Effector CD4-positive, alpha-beta T cell (primary cell): ENCODE measurements around the gene NECTIN2.
"Not testable (repeated sequence)": the region's sequence is repeated elsewhere in the genome, so short reads cannot be mapped to it uniquely, and the experiment has no call there.

Experiments used
- DNase-seq: peaks from one replicate; pipeline ENCODE4 v3.0.0-alpha.2; 2020

Gene NECTIN2

DNA sequence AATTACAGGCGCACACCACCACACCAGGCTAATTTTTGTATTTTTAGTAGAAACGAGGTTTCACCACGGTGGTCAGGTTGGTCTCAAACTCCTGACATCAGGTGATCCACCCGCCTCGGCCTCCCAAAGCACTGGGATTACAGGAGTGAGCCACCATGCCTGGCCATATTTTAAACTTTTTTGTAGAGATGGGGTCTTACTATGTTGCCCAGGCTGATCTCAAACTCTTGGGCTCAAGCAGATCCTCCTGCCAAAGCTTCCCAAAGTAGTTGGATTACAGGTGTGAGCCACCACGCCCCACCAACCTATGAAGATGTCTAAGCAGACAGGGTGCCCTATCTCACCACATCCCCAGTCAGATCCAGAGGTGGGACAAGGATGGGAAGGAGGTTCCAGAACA is 65.8 kb downstream of the NECTIN2 start:
- DNase-seq, result not testable (repeated sequence)

DNA sequence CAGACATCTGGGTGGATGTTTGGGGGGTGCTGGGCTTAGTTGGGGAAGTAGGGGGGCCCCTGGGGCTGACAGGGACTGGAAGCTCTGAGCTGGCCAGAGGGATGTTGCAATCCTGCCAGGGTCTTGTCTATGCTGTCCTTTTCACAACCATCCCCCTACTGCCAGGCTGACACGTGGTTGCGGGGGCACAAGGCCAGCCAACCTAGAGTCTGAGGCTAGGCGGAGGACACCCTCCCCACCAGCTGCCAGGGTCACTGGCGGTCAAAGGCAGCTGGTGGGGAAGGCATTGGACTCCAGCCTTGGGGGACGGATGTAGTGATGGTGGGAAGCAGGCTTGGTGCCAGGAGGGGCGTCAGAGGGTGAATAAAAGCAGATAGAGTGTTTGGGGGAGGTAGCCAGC is 66.8 kb downstream of the NECTIN2 start:
- no peak for DNase-seq

DNA sequence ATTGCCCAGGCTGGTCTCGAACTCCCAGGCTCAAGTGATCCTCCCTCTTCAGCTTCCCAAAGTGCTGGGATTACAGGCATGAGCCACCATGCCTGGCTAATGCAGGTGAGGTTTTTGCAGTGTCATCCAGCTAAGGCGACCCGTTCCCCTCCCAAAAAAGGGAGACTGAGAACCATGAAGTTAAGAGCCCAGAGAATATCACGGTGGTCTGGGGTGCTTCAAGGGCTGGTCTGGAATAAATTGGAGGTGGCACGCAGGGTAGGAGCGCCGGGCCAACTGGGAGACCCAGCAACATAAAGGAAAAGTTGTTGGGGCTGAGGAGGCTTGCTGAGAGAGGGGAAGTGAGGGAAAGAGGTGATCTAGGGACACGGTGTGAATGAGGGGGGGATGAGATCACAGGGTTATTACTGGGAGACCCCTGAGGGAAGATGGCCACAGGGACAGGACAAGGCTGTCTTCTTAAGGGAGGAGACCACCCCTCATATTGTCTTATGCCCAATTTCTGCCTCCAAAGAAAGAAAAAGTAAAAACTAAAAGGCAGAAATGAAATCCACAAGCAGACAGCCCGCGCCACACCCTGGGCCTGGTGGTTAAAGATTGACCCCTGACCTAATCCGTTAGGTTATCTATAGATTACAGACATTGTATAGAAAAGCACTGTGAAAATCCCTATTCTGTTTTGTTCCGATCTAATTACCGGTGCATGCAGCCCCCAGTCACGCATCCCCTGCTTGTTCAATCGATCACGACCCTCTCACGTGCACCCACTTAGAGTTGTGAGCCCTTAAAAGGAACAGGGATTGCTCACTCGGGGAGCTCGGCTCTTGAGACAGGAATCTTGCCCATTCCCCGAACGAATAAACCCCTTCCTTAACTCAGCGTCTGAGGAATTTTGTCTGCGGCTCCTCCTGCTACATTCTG is 67.7 kb downstream of the NECTIN2 start:
- DNase-seq, result not testable (repeated sequence)

- DNase-seq, result peak; percentile 63
Observed at GRCh38 chr19:44914433-44915206, 68.5 kb downstream of the NECTIN2 start, which contains the start of gene APOC1. Gene APOC1, plus strand, starts transcription at chr19:44914608. Its CDS starts 284 bp downstream, at chr19:44914892.

GRCh38 chr19:44924243-44924725 is 78.2 kb downstream of the NECTIN2 start:
- no peak for DNase-seq

DNA sequence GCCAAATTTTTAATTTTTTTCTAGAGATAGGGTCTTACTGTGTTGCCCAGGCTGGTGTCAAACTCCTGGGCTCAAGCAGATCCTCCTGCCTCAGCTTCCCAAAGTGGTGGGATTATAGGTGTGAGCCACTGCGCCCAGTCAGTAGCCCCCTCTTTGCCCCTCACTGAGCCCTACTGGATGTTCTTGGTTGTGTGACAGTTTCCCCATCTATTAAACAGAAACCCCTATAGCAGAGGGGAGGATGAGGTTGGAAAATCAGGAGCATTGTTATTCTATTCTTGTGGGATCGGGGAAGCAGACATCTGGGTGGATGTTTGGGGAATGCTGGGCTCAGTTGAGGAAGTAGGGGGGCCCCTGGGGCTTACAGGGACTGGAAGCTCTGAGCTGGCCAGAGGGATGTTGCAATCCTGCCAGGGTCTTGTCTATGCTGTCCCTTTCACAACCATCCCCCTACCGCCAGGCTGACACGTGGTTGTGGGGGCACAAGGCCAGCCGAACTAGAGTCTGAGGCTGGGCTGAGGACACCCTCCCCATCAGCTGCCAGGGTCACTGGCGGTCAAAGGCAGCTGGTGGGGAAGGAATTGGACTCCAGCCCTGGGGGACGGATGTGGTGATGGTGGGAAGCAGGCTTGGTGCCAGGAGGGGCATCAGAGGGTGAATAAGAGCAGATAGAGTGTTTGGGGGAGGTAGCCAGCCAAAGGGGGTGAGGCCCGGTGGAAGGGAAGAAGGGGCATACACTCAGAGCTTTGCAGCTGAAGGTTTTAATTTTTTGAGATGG is 79.2 kb downstream of the NECTIN2 start:
- DNase-seq, result no peak

GRCh38 chr19:44926245-44927077 is 80.4 kb downstream of the NECTIN2 start:
- not testable (repeated sequence) for DNase-seq

DNA sequence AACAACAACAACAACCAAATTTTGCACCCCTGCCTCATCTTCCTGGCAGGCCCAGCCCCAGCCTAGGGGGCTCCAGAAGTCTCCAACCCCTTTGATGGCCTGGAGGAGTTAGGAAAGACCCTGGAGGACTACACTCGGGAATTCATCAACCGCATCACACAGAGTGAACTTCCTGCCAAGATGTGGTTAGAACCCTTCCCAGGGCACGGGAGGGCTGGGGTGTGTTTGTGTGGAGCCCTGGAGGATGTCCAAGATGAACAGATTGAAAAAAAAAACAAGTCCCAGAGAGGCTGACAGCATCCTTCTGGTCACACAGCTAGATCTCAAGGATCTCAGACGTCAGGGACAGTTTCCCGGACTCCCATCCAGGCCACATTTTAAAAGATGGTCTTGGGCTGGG is 81.6 kb downstream of the NECTIN2 start:
- no peak for DNase-seq

- no peak for DNase-seq
Observed at GRCh38 chr19:44930088-44930487, 84.0 kb downstream of the NECTIN2 start.

- DNase-seq, result no peak
Observed at GRCh38 chr19:44931541-44931940, 85.4 kb downstream of the NECTIN2 start.
